ENCODE results near the gene GALNT9.

GALNT9 gene

DNA sequence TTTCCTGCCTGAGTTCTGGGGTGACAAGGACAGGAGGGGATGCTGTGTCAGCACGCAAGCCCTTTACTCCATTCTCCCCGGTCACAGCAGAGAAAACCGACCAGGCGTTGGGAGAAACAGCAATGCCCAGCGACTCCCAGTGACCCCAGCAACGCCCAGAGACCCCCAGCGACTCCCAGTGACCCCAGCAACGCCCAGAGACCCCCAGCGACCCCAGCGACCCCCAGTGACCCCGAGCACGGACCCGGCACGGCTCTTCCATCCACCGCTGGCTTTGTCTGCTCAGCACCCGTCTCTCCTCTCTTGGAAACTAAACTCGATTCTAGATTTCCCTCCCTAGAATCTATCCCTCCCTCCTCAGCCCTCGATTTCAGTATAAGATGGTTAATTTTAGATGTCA is 38.5 kb upstream of the GALNT9 start:
- TF ChIP-seq, protein P1, sequence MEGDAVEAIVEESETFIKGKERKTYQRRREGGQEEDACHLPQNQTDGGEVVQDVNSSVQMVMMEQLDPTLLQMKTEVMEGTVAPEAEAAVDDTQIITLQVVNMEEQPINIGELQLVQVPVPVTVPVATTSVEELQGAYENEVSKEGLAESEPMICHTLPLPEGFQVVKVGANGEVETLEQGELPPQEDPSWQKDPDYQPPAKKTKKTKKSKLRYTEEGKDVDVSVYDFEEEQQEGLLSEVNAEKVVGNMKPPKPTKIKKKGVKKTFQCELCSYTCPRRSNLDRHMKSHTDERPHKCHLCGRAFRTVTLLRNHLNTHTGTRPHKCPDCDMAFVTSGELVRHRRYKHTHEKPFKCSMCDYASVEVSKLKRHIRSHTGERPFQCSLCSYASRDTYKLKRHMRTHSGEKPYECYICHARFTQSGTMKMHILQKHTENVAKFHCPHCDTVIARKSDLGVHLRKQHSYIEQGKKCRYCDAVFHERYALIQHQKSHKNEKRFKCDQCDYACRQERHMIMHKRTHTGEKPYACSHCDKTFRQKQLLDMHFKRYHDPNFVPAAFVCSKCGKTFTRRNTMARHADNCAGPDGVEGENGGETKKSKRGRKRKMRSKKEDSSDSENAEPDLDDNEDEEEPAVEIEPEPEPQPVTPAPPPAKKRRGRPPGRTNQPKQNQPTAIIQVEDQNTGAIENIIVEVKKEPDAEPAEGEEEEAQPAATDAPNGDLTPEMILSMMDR (IDR thresholded peaks at IDR 0.05), result no peak
- no peak for DNase-seq (ENCODE audit: low spot score)
- Histone ChIP-seq H3K27ac (no peak overlapping the region), H3K4me3 (no peak overlapping the region)

DNA sequence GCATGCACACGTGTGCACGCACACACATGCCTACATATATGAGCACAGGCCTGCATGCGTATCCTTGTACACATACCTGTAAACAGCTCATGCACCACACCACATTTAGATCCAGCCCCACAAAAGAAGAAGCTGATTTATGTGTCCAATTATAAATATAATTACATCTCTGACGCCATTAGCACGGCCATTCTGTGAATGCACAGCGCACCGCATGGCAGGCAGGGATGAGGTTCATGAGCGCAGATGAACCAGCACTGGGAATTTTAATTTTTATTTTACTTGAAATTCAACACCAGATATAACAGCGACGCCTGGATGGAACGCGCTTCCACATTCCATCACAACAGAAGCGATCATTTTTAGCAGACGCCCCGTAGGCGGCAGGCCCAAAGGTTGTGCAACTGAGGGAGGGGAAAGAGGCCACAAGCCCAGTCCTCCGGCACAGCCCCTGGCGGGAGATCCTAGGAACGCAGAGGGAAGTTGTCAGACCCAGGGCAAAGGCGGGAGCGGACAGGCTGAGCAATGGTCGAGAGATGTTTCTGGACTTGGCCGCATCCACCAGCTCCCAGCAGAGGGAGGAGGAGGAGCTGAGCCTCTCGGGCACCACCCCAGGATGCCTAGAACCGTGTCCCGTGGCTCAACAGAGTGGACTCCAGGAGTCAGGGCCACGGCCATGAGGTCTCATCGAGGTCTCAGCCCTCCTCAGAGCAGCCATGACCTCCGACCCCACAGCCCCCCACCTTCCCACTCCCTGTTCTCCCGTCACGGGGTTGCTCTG is 37.9 kb upstream of the GALNT9 start:
- no peak overlapping the region for H3K27ac ChIP-seq
- TF ChIP-seq, protein P1 (IDR thresholded peaks at IDR 0.05), result no peak
- DNase-seq (ENCODE audit: low spot score), result no peak

DNA sequence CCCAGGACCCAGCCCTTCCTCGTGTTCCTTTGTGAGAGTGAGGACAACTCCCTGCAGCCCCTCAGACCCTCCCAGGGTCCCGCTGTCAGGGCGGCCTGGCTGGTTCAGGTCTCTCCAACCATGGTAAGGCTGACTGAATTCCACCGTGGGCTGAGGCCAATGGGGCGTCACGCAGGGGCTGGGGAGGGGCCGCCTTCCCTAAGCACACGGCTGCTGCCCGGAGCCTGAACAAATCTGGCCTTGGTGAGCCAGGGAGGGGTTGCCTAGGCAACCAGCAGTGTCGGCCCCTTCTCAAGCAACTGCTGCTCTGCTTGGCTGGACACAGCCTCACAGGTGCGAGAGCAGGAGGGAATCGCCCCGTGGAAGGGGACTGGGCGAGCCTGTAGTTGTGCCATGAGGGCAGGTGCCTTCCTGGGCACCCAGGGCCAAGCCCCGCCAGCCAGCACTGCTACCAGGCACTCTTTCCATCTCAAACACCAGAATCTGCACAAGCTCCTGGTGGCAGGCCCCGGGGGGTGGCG is 37.0 kb upstream of the GALNT9 start:
- H3K4me3 ChIP-seq, result no peak overlapping the region
- no peak for DNase-seq (ENCODE audit: low spot score)
- no peak overlapping the region for H3K27ac ChIP-seq
- TF ChIP-seq, protein P1 (IDR thresholded peaks at IDR 0.05), result no peak

More for the DNA sequence above, 37.9 kb upstream of the GALNT9 start:
- H3K4me3 ChIP-seq, result no peak overlapping the region

DNA sequence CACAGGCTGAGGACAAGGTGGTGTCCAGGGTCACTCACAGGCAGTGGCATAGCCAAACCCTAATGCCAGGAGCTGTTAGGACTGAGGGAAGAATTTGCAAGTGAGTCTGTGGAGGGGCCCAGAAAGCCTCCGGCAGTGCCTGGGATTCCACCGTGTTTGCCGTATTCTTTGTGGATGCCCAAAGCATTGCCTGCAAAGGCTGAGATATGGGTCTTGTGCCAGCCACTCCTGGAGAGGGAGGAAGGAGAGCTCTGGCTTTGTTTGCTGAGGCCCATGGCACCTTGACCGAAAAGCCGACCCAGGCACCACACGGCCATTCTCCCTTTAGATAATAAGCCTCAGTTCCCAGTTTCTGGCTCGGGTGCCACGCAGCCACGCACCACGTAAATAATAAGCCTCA is 35.8 kb upstream of the GALNT9 start:
- DNase-seq (ENCODE audit: low spot score), result no peak
- TF ChIP-seq, protein P1 (IDR thresholded peaks at IDR 0.05), result no peak
- no peak overlapping the region for H3K27ac ChIP-seq

DNA sequence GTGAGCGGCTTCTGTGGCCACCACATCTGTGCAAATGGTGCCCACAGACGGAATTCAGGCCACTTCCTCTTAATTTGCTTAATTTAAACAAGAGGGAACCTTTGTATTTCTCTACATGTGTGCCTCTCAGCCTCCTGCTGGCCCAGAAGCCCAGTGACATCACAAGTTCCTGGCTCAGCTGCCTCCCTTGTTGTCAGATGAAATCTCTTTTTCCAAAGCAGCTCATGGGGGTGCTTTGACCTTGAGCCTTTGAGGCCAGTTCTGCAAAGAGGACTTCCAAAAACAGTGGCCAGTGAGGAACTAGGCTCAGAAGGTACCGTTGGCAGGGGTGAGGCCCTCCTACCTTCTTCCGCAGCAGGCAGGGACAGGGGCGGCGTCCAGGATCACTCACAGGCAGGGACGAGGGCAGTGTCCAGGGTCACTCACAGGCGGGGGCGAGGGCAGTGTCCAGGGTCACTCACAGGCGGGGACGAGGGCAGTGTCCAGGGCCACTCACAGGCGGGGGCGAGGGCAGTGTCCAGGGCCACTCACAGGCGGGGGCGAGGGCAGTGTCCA is 35.0 kb upstream of the GALNT9 start:
- Histone ChIP-seq H3K4me3 (no peak overlapping the region), H3K27ac (no peak overlapping the region)
- TF ChIP-seq, protein P1 (IDR thresholded peaks at IDR 0.05), result no peak
- no peak for DNase-seq (ENCODE audit: low spot score)

More for the DNA sequence above, 35.8 kb upstream of the GALNT9 start:
- H3K4me3 ChIP-seq, result no peak overlapping the region

DNA sequence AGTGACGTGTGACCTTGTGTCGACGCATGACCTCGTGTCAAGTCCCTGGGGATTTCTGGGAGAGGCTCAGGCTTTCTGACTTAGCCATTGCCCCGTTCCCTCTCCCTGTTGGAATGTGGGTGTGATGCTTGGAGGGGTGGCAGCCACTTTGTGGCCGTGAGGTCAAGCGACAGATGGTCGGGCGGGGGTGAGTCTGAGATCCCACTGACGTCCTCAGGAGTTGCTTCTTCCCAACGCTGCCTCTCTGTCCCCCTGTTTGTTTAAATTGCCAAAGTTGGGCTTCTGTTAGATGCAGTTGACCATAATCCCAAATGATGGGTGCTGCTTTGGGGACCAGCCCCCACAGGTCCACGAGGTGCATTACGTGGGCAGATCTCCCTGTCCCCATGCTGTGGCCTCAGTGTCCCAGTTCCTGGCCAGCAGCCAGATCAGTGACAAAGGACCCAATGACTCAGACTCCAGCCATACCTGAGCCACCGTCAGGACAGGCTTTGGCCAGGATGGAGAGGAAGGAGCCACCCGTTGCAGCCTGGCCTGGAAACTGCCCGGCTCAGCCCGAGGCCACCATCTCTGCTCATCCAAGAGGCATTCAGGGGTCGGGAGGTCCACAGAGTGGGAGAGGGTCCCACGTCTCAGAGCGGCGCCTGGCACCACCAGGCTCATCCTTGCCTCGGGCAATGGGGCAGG is 34.4 kb upstream of the GALNT9 start:
- no peak overlapping the region for H3K27ac ChIP-seq
- DNase-seq (ENCODE audit: low spot score), result no peak

More for the DNA sequence above, 34.4 kb upstream of the GALNT9 start:
- TF ChIP-seq, protein P1 (IDR thresholded peaks at IDR 0.05), result no peak
- no peak overlapping the region for H3K4me3 ChIP-seq
